Calu3 (cell line): ENCODE results near the gene C1QC. TPM values are rescaled to one million over a fixed set of nuclear protein-coding genes. Genes with fewer than 3 reads are reported as not detected.

Experiments
- BruUV-seq: library from RNA; stranded (reverse); fragments of 400-500 nt; replicated peaks from 2 replicates; lab custom pipeline; 2021; lab: Mats Ljungman, UMichigan
- CTCF ChIA-PET: fragments of 300-600 bp; sonication (Branson Sonifier 250); formaldehyde crosslinking; loops from one replicate; lab custom pipeline; 2022; ENCODE audit warnings: antibody characterized with exemption; lab: Charles Lee
- DNase-seq: peaks from one replicate; pipeline ENCODE4 v3.0.0; 2022
- H3K27ac Mint-ChIP-seq: one replicate; pipeline ENCODE4 v1.8.0; 2022; ENCODE audit warnings: mixed read lengths; ENCODE audit not compliant: unreplicated experiment
- H3K27me3 Mint-ChIP-seq: one replicate; pipeline ENCODE4 v1.8.0; 2022; ENCODE audit warnings: mixed read lengths; ENCODE audit not compliant: unreplicated experiment
- H3K36me3 Mint-ChIP-seq: one replicate; pipeline ENCODE4 v1.8.0; 2022; ENCODE audit warnings: mild to moderate bottlenecking, moderate library complexity, mixed read lengths; ENCODE audit not compliant: insufficient read depth, unreplicated experiment
- H3K4me1 Mint-ChIP-seq: one replicate; pipeline ENCODE4 v1.8.0; 2022; ENCODE audit warnings: mild to moderate bottlenecking, low read depth, mixed read lengths; ENCODE audit not compliant: unreplicated experiment
- H3K4me3 Mint-ChIP-seq: one replicate; pipeline ENCODE4 v1.8.0; 2022; ENCODE audit warnings: mild to moderate bottlenecking, low read depth, moderate library complexity, mixed read lengths; ENCODE audit not compliant: unreplicated experiment
- H3K9me3 Mint-ChIP-seq: one replicate; pipeline ENCODE4 v1.8.0; 2022; ENCODE audit warnings: low read depth, mixed read lengths; ENCODE audit not compliant: unreplicated experiment
- intact Hi-C: fragments of 100-400 bp; cut with micrococcal nuclease; formaldehyde crosslinking; loops from one replicate; pipeline ENCODE4 v1.10.0; 2022; ENCODE audit not compliant: unreplicated experiment
- total RNA-seq: library from RNA; stranded (reverse); gene quantifications from 2 replicates; pipeline ENCODE4 v1.2.3, GENCODE V29; 2022
- TF ChIP-seq, protein P1 (sequence below): fragments of 200-600 bp; IDR thresholded peaks from one replicate; pipeline ENCODE4 v1.8.0; 2022; ENCODE audit warnings: antibody characterized with exemption; ENCODE audit not compliant: unreplicated experiment

Gene C1QC
- total RNA-seq, 1 experiment from 2014 or later, result not detected

DNA sequence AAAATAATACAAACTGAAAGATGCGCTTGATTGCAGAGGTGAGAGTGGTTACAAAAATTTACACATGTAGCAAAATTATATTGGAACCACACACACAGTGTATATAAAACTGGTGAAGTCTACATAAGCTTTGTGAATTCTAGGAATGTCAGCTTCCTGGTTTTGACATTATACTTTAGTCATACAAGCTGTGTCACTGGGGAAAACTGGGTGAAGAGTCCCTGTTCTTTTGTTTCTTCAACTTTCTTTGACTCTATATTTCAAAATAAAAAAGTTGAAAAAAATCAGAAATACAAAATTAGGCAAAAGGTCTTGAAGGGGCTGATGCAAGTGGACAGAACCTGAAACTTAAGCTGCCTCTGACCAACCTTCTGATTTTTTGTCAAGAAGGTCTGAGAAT, 3.0 kb downstream of the C1QC start:
- Mint-ChIP-seq H3K27ac (no peak overlapping the region), H3K4me1 (no peaks in the 10 kb centered on the region), H3K9me3 (no peaks in the 10 kb centered on the region), H3K27me3 (peaks cover 50% of the 10 kb centered on the region), H3K36me3 (no peaks in the 10 kb centered on the region), H3K4me3 (no peak overlapping the region)
- DNase-seq, result no peak
- CTCF ChIA-PET, result no interaction called here
- TF ChIP-seq, protein P1, sequence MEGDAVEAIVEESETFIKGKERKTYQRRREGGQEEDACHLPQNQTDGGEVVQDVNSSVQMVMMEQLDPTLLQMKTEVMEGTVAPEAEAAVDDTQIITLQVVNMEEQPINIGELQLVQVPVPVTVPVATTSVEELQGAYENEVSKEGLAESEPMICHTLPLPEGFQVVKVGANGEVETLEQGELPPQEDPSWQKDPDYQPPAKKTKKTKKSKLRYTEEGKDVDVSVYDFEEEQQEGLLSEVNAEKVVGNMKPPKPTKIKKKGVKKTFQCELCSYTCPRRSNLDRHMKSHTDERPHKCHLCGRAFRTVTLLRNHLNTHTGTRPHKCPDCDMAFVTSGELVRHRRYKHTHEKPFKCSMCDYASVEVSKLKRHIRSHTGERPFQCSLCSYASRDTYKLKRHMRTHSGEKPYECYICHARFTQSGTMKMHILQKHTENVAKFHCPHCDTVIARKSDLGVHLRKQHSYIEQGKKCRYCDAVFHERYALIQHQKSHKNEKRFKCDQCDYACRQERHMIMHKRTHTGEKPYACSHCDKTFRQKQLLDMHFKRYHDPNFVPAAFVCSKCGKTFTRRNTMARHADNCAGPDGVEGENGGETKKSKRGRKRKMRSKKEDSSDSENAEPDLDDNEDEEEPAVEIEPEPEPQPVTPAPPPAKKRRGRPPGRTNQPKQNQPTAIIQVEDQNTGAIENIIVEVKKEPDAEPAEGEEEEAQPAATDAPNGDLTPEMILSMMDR, result no peak
- BruUV-seq, result no TSS peak
- intact Hi-C loops, result no loop called here

DNA sequence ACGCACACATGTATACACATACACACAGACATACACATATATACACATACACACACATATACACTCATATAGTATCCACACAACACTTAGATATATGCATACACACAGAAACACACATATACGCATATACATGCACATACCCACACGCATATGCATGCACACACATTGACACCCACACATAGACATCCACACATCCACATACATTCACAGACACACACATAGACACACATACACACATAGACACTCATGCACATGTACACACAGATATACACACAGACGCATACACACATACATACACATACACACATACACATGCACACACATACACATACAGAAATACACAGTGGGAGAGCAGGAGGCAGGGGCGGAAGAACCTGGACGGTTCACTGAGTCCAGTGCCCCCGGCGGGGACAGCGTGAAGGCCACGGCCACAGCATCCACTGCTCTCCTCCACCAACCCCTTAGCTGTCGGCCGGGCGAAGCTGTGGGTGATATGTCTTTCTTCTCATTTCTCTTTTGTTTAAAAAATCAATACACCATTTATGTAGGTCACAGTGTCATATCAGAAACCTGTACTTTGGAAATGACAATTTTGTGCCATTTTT, 6.8 kb downstream of the C1QC start:
- H3K9me3 Mint-ChIP-seq, result no peaks in the 10 kb centered on the region
- no peaks in the 10 kb centered on the region for H3K36me3 Mint-ChIP-seq
- no peak for DNase-seq
- TF ChIP-seq, protein P1, result no peak
- H3K4me1 Mint-ChIP-seq, result no peaks in the 10 kb centered on the region
- peaks cover 78% of the 10 kb centered on the region for H3K27me3 Mint-ChIP-seq
- BruUV-seq, result no TSS peak
- intact Hi-C loops, result no loop called here
- no peak overlapping the region for H3K27ac Mint-ChIP-seq
- no peak overlapping the region for H3K4me3 Mint-ChIP-seq
- CTCF ChIA-PET, result no interaction called here

DNA sequence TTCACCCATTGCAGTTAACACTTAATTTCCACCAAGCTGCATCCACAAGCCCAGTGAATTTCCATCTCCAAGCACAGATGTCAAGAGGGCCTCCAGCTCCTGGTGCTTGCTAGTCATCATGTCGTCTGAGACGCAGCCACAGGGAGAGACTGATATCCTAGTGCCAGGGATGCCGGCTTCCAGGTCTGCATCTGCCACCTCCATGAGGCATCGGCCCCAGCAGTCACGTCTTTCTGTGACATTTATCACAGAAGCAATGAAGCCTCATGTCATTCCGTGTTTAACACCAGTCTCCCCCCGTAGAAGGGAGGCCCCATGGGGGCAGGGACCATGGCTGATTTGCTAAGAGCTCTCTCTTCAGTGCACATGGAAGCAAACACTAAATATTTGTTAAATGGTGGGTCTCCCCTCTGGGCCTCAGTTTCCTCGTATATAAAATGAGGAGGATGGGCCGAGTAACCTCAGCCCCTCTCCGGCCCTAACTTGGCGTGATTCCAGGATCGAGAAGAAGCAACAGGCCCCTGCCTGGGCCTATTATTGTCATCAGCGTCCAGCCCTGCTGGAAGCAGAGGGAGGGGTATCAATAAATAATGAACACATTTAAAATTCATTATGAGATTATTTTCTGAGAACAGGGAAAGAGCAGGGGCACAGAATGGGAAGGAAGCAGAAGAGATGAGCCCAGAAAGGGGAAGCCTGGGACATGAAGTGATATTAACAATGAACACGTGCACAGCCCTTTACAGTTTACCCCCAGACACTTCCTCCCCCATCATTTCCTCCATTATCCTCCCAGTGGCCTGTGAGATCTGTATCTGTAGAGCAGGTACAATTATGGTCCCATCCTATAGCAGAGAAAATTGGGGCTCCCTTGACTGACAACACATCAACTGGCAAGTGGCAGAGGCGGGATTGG, 8.8 kb downstream of the C1QC start:
- no peak overlapping the region for H3K27ac Mint-ChIP-seq
- no peaks in the 10 kb centered on the region for H3K36me3 Mint-ChIP-seq
- CTCF ChIA-PET, result no interaction called here
- no peaks in the 10 kb centered on the region for H3K9me3 Mint-ChIP-seq
- no peak for DNase-seq
- H3K27me3 Mint-ChIP-seq, result peaks cover 86% of the 10 kb centered on the region
- no peaks in the 10 kb centered on the region for H3K4me1 Mint-ChIP-seq
- intact Hi-C loops, result no loop called here
- TF ChIP-seq, protein P1, result no peak
- H3K4me3 Mint-ChIP-seq, result no peak overlapping the region
- BruUV-seq, result no TSS peak

DNA sequence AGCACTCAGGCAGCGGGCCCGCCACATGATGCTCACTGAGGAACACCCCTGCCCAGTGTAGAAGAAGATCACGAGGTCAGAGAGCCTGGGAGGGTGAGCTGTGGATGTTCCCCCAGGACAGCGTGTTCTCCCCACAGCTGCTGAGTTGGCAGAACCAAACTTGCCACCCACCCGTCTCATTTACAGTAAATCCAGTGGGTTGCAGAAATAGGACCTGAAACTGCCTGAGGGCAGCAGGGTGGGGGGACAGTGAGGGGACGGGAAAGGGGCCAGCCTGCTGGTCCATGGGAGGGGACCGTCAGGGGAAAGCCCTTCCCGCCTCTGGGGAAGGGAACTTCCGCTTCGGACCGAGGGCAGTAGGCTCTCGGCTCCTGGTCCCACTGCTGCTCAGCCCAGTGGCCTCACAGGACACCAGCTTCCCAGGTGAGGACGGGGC, 9.5 kb downstream of the C1QC start, which contains the start of gene C1QB:
Gene C1QB (plus strand): TSS at position 356 of the 436 bp plus-strand sequence. CDS start 6,227 bp downstream, outside the sequence.
- H3K4me3 Mint-ChIP-seq, result no peak within 1 kb of the TSS
- H3K27ac Mint-ChIP-seq, result no peak within 1 kb of the TSS
- peaks cover 93% of the 10 kb centered on the region for H3K27me3 Mint-ChIP-seq
- CTCF ChIA-PET, result no interaction called here
- H3K36me3 Mint-ChIP-seq, result no peaks in the 10 kb centered on the region
- H3K4me1 Mint-ChIP-seq, result no peaks in the 10 kb centered on the region
- intact Hi-C loops, result no loop called here
- TF ChIP-seq, protein P1, result no peak
- no TSS peak for BruUV-seq
- H3K9me3 Mint-ChIP-seq, result no peaks in the 10 kb centered on the region
- DNase-seq, result no peak
